GM21423 (cell line): Measurements from ENCODE around the gene OR13J1.

Source experiments
- ATAC-seq: cut with Tn5 transposase; IDR thresholded peaks from one replicate; pipeline ENCODE4 v1.9.1; 2021; ENCODE audit warnings: mild to moderate bottlenecking, moderate library complexity; ENCODE audit not compliant: unreplicated experiment

OR13J1 gene

DNA sequence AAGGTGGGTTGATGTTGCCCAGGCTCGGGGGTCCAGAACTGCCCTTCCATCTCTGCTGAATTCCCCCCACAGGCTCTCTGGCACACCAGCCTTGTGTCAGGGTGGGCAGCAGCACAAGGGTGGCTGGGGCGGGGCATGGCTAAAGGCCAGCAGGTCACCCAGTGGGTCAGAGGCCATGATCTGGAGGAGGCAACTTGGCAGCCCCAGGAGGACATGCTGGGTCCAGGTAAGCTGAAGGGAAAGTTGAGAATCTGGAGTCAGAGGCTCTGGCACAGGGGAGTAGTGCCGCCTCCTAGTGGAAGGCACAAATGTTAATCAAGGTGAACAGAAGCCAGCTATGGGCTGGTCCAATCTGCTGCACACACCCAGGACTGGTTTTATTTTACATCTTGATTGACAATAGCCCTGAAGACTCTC lies 35.0 kb downstream of the OR13J1 start:
- ATAC-seq: no peak

DNA sequence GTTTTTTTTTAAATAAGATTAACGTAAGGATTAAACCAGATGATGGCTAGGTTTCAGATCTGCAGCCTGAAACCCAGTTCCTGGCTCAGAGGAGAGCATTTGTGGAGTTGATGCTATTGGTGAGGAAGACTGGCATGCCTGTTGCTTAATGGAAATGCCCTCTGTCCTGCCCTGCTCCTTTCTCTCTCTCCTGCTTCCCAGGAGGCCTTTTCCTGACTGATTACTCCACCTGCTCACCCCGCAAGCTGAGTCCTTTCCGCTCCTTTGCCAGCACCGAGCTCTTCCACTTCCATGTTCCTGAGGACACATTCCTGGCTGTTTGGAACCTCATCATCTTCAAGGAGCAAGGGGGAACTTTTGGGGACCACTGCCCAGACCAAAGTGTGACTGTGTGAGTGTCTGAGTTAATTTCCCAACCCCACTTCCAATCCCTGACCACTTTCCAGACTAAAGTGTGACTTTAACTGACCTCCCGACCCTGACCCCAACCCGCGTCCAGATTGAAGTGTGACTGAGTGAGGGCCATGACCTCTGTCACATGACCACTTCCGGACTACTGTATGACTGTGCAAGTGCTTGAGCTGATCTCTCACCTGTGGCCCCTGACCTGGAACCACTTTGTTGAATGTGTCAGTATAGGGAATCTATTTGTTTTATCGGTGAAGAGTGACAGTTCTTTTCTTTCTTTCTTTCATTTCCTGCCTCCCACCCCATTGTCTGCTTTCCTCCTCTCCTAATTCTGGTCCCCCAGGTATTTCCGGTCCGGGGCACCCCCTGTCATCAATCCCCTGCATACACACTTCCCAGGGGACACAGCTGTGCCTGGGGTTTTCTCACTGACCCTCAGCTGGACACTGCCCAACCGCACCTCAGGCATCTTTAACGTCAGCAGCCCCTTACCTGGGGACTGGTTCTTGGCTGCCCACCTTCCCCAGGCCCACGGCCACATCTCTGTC lies 35.7 kb downstream of the OR13J1 start:
- ATAC-seq: no peak

- no peak for ATAC-seq
Measured at GRCh38 chr9:35832814-35833213, 37.4 kb downstream of the OR13J1 start.

DNA sequence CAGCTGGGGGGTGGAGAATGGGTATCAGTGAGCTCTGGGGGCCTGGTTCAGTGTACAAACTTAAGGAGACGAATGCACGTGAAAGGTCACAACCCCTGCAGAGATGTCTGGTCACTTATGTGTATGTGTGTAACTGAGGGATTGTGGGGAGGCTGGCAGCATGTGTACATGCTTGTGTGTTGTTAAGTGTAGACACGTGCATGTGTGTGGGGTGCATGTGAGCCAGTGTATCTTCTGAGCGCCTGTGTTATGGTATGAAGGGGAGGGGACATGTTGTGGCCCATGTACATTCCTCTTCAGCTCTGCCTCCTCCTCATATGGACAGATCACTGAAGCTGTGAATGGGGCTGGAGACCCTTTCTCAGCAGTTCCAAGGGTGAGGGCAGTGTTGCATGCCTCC lies 39.2 kb downstream of the OR13J1 start:
- ATAC-seq: no peak

GRCh38 chr9:35829764-35830096 lies 40.5 kb downstream of the OR13J1 start:
- ATAC-seq: no peak

DNA sequence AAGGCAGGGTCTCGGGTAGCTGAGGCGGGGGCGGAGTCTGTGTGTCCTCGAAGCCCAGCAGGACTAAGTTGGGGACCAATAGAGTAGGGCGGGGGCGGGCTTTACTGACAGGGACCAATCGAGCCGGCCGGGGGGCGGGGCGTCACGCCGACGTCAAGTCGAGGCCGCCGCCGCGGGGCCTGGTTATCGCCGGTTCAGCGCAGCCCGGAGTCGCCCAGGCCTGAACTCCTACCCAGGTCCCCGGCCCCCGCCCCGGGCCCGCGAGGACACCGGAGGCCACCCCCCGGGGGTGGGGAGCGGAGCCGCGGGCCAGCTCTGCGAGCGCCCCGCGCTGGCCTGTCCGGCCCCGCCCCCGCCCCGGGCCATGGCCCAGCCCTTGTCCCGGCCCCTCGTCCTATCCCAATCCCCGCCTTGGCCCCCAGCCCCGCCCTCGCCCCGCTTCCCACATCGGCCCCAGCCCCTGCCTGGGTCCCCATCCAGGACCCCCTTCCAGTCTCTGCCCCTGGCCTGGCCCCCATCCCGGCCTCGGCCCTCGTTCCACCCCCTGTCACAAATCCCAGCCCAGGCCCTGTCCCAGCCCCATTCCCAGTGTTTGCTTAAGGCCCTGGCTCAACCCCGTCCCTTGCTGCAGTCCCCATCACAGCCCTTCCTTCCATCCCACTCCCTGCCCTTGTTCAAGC lies 41.0 kb downstream of the OR13J1 start, which contains the start of gene TMEM8B:
Gene TMEM8B, plus strand, starts transcription at position 145 of the 680 bp plus-strand sequence. Its CDS starts 220 bp downstream, at position 365.
- ATAC-seq: peak; percentile 74

GRCh38 chr9:35828716-35829083 lies 41.5 kb downstream of the OR13J1 start, which contains the start of gene FAM221B:
Gene FAM221B, minus strand, starts transcription at chr9:35828732. Its CDS starts 2,571 bp downstream, at chr9:35826161.
- ATAC-seq: peak; percentile 5

GRCh38 chr9:35827486-35827885 lies 42.7 kb downstream of the OR13J1 start:
- ATAC-seq: no peak

GRCh38 chr9:35826071-35826701 lies 44.0 kb downstream of the OR13J1 start:
- ATAC-seq: no peak

DNA sequence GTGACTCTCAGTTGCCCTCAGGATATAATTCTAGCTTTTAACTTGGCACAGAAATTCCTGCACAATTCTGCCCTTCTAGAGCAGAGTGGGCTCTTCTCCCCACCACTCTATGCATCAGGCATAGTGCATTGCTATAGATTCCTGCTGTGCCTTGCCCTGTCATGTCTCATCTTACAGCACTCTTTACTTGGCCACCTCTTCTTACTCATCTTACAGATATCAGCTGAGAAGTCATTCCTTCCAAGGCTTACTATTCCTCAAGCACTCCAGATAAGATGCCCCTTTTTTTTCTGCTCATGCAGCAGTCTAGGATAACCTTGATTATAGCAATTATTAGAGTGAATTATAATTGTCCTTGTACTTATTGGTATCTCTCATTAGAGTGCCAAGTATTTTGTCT lies 47.3 kb downstream of the OR13J1 start:
- no peak for ATAC-seq

DNA sequence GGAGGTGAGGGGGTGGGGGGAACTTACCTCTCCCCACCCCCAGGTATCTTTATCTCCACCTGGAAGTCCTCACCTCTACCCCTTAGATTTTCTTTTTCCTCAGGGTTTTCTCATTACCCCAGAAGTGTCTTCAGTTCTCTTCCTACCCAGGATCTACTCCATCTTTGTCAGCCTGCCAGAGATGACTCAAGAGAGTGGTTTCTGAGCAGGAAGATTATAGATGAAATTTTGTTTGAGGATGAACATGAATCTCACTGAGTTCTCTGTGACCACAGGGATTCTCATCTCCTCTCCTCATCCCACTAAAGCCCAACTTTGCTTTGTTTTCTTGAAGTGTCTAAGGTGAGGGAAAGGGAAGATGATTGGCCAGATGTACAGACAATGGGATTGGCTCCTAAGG lies 50.1 kb downstream of the OR13J1 start:
- no peak for ATAC-seq
